GM23338 (cell line): ENCODE data around the gene CCDC200. TPM values are rescaled to one million over a fixed set of nuclear protein-coding genes. Genes with fewer than 3 reads are reported as not detected.
A peak's percentile ranks its signal among the peaks of the same experiment; 100 is the strongest.

Experiments used
- ATAC-seq: fragments of 200-7000 bp; cut with Tn5 transposase; 3 replicates; pipeline ENCODE4 v1.9.1; 2020
- DNase-seq: peaks from one replicate; pipeline ENCODE4 v3.0.0-alpha.2; 2015; ENCODE audit warnings: low spot score
- H2AFZ ChIP-seq: fragments of 200-600 bp; sonication (generic); 2 replicates; pipeline ENCODE4 v1.8.0; 2016; ENCODE audit warnings: antibody characterized with exemption, mild to moderate bottlenecking, moderate library complexity
- H3F3A ChIP-seq: fragments of 200-600 bp; sonication (generic); replicated peaks from 2 replicates; pipeline ENCODE4 v1.8.0; 2017; ENCODE audit warnings: antibody characterized with exemption, mixed run types, low read depth
- H3K27ac ChIP-seq: fragments of 200-600 bp; sonication (generic); 2 replicates; pipeline ENCODE4 v1.6.1; 2016; ENCODE audit warnings: low read depth
- H3K27me3 ChIP-seq: fragments of 200-600 bp; sonication (generic); 2 replicates; pipeline ENCODE4 v1.8.0; 2016; ENCODE audit warnings: mild to moderate bottlenecking, mixed run types, moderate library complexity; ENCODE audit not compliant: insufficient read depth
- H3K36me3 ChIP-seq: fragments of 200-600 bp; sonication (generic); 2 replicates; pipeline ENCODE4 v1.8.0; 2016; ENCODE audit warnings: mild to moderate bottlenecking; ENCODE audit not compliant: insufficient read depth
- H3K4me1 ChIP-seq: fragments of 200-600 bp; sonication (generic); 2 replicates; pipeline ENCODE4 v1.8.0; 2016; ENCODE audit warnings: mild to moderate bottlenecking, moderate library complexity; ENCODE audit not compliant: insufficient read depth
- H3K4me2 ChIP-seq: fragments of 200-600 bp; sonication (generic); 2 replicates; pipeline ENCODE4 v1.7.1; 2017; ENCODE audit warnings: mixed run types
- H3K4me3 ChIP-seq: fragments of 200-600 bp; sonication (generic); 2 replicates; pipeline ENCODE4 v1.6.1; 2016; ENCODE audit warnings: mixed run types
- H3K79me2 ChIP-seq: fragments of 200-600 bp; sonication (generic); replicated peaks from 2 replicates; pipeline ENCODE4 v1.8.0; 2017; ENCODE audit warnings: mild to moderate bottlenecking; ENCODE audit not compliant: insufficient read depth
- H3K9me2 ChIP-seq: fragments of 200-600 bp; sonication (generic); 2 replicates; pipeline ENCODE4 v1.8.0; 2017; ENCODE audit not compliant: insufficient read depth
- H4K20me1 ChIP-seq: fragments of 200-600 bp; sonication (generic); replicated peaks from 2 replicates; pipeline ENCODE4 v1.8.0; 2017; ENCODE audit warnings: mild to moderate bottlenecking; ENCODE audit not compliant: insufficient read depth
- H3K27ac Mint-ChIP-seq: 2 replicates; pipeline ENCODE4 v1.8.0; 2020; ENCODE audit warnings: inconsistent platforms, mild to moderate bottlenecking, moderate library complexity, mixed read lengths
- H3K27me3 Mint-ChIP-seq: 3 replicates; pipeline ENCODE4 v1.8.0; 2022; ENCODE audit warnings: low read depth, mild to moderate bottlenecking, moderate library complexity, mixed read lengths, inconsistent platforms; ENCODE audit not compliant: insufficient read depth, poor library complexity
- H3K36me3 Mint-ChIP-seq: 3 replicates; pipeline ENCODE4 v1.8.0; 2021; ENCODE audit warnings: low read depth, mild to moderate bottlenecking, inconsistent platforms, moderate library complexity, mixed read lengths
- H3K4me1 Mint-ChIP-seq: 3 replicates; pipeline ENCODE4 v1.8.0; 2020; ENCODE audit warnings: mild to moderate bottlenecking, inconsistent platforms, mixed read lengths
- H3K4me3 Mint-ChIP-seq: 3 replicates; pipeline ENCODE4 v1.8.0; 2021; ENCODE audit warnings: moderate library complexity, mild to moderate bottlenecking, inconsistent platforms, mixed read lengths
- H3K9me3 Mint-ChIP-seq: 3 replicates; pipeline ENCODE4 v1.8.0; 2020; ENCODE audit warnings: moderate library complexity, mild to moderate bottlenecking, inconsistent platforms, mixed read lengths
- EZH2 ChIP-seq: fragments of 200-600 bp; sonication (generic); IDR thresholded peaks from one replicate; pipeline ENCODE4 v1.8.0; 2017; ENCODE audit warnings: antibody characterized with exemption, mild to moderate bottlenecking, low read depth; ENCODE audit not compliant: unreplicated experiment
- EZH2phosphoT487 ChIP-seq: fragments of 200-600 bp; sonication (generic); IDR thresholded peaks from one replicate; pipeline ENCODE4 v1.8.1; 2018; ENCODE audit warnings: antibody characterized with exemption; ENCODE audit not compliant: unreplicated experiment
- JUNB ChIP-seq: IDR thresholded peaks from one replicate; pipeline ENCODE4 v1.6.1; 2016; ENCODE audit warnings: antibody characterized with exemption; ENCODE audit not compliant: unreplicated experiment
- NANOG ChIP-seq: IDR thresholded peaks from 2 replicates; pipeline ENCODE4 v1.6.1; 2016; ENCODE audit warnings: antibody characterized with exemption, borderline replicate concordance
- STAT1 ChIP-seq: IDR thresholded peaks from one replicate; pipeline ENCODE4 v1.6.1; 2016; ENCODE audit warnings: antibody characterized with exemption; ENCODE audit not compliant: unreplicated experiment
- ZNF114 ChIP-seq: fragments of 250-450 bp; sonication (Bioruptor Pico); IDR thresholded peaks from 2 replicates; pipeline ENCODE4 v1.5.0; 2020; ENCODE audit warnings: mild to moderate bottlenecking, moderate library complexity
- ZNF331 ChIP-seq: fragments of 250-450 bp; sonication (Bioruptor Pico); IDR thresholded peaks from 2 replicates; pipeline ENCODE4 v1.5.0; 2020; ENCODE audit warnings: low read depth, mild to moderate bottlenecking, moderate library complexity
- polyA plus RNA-seq: library from polyadenylated mRNA; unstranded; fragments of >200 nt; fragmentation: Nextera tagmentation; extraction: Ambion mirVana; gene quantifications from 2 replicates; pipeline ENCODE4 v1.2.1, GENCODE V29; 2016
- total RNA-seq: library from RNA; depleted of rRNA; stranded (reverse); fragments of >200 nt; shearing (Covaris generic); gene quantifications from 2 replicates; pipeline ENCODE4 v1.2.3, GENCODE V29; 2014
- TF ChIP-seq, protein P1 (sequence below), 2 experiments: fragments of 200-600 bp in 1 of 2; sonication (generic) in 1 of 2; conservative IDR thresholded peaks; 2 replicates each; pipeline versions ENCODE4 v1.5.1 to v1.6.1; 2016 to 2017; ENCODE audit warnings: antibody characterized with exemption in 2 of 2, low read depth in 2 of 2, mild to moderate bottlenecking in 2 of 2, moderate library complexity in 1 of 2
- TF ChIP-seq, protein P2 (sequence below): fragments of 250-450 bp; sonication (Bioruptor Pico); IDR thresholded peaks from 2 replicates; pipeline ENCODE4 v1.5.0; 2020; ENCODE audit warnings: mild to moderate bottlenecking, moderate library complexity

The CCDC200 gene
- total and polyA plus RNA-seq, 2 experiments from 2014 or later = not detected

GRCh38 chr17:43217614-43218087, 10.8 kb downstream of the CCDC200 start:
- H3K36me3 Mint-ChIP-seq = peaks cover 3% of the 10 kb centered on the region; the same call in 1 of the 3 replicates
- Histone ChIP-seq H3K4me2 (no peak overlapping the region), H3K27me3 (no peaks in the 10 kb centered on the region), H3K27ac (no peak overlapping the region), H3K36me3 (no peaks in the 10 kb centered on the region), H2AFZ (no peak overlapping the region), H4K20me1 (no peaks in the 10 kb centered on the region), H3F3A (no peaks in the 10 kb centered on the region), H3K9me2 (no peaks in the 10 kb centered on the region), H3K4me1 (peaks cover 7% of the 10 kb centered on the region), H3K79me2 (no peaks in the 10 kb centered on the region), H3K4me3 (no peak overlapping the region)
- no peak for DNase-seq
- TF ChIP-seq EZH2 (no peak), NANOG (no peak), JUNB (no peak), ZNF331 (CRISPR knock-in tag) (no peak)
- TF ChIP-seq, protein P1, sequence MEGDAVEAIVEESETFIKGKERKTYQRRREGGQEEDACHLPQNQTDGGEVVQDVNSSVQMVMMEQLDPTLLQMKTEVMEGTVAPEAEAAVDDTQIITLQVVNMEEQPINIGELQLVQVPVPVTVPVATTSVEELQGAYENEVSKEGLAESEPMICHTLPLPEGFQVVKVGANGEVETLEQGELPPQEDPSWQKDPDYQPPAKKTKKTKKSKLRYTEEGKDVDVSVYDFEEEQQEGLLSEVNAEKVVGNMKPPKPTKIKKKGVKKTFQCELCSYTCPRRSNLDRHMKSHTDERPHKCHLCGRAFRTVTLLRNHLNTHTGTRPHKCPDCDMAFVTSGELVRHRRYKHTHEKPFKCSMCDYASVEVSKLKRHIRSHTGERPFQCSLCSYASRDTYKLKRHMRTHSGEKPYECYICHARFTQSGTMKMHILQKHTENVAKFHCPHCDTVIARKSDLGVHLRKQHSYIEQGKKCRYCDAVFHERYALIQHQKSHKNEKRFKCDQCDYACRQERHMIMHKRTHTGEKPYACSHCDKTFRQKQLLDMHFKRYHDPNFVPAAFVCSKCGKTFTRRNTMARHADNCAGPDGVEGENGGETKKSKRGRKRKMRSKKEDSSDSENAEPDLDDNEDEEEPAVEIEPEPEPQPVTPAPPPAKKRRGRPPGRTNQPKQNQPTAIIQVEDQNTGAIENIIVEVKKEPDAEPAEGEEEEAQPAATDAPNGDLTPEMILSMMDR (conservative IDR thresholded peaks at IDR 0.05; ENCODE audit: low read depth in 2 of 2) = no peak
- H3K4me3 Mint-ChIP-seq = no peak overlapping the region
- peaks cover 3% of the 10 kb centered on the region for H3K4me1 Mint-ChIP-seq
- peaks cover 5% of the 10 kb centered on the region for H3K27me3 Mint-ChIP-seq
- no peak for ATAC-seq
- no peaks in the 10 kb centered on the region for H3K9me3 Mint-ChIP-seq
- H3K27ac Mint-ChIP-seq = no peak overlapping the region

- no peaks in the 10 kb centered on the region for H3K27me3 ChIP-seq
- peaks cover 5% of the 10 kb centered on the region for H3K27me3 Mint-ChIP-seq
- DNase-seq (peak; percentile 22), ATAC-seq (no peak)
- no peak overlapping the region for H2AFZ ChIP-seq
- H3K9me3 Mint-ChIP-seq = no peaks in the 10 kb centered on the region; the same call in 2 of the 3 replicates
- no peak overlapping the region for H3K27ac ChIP-seq
- H4K20me1 ChIP-seq = no peaks in the 10 kb centered on the region
- no peak overlapping the region for H3K27ac Mint-ChIP-seq
- peaks cover 10% of the 10 kb centered on the region for H3K4me1 Mint-ChIP-seq
- no peak overlapping the region for H3K4me3 Mint-ChIP-seq
- TF ChIP-seq, protein P2, sequence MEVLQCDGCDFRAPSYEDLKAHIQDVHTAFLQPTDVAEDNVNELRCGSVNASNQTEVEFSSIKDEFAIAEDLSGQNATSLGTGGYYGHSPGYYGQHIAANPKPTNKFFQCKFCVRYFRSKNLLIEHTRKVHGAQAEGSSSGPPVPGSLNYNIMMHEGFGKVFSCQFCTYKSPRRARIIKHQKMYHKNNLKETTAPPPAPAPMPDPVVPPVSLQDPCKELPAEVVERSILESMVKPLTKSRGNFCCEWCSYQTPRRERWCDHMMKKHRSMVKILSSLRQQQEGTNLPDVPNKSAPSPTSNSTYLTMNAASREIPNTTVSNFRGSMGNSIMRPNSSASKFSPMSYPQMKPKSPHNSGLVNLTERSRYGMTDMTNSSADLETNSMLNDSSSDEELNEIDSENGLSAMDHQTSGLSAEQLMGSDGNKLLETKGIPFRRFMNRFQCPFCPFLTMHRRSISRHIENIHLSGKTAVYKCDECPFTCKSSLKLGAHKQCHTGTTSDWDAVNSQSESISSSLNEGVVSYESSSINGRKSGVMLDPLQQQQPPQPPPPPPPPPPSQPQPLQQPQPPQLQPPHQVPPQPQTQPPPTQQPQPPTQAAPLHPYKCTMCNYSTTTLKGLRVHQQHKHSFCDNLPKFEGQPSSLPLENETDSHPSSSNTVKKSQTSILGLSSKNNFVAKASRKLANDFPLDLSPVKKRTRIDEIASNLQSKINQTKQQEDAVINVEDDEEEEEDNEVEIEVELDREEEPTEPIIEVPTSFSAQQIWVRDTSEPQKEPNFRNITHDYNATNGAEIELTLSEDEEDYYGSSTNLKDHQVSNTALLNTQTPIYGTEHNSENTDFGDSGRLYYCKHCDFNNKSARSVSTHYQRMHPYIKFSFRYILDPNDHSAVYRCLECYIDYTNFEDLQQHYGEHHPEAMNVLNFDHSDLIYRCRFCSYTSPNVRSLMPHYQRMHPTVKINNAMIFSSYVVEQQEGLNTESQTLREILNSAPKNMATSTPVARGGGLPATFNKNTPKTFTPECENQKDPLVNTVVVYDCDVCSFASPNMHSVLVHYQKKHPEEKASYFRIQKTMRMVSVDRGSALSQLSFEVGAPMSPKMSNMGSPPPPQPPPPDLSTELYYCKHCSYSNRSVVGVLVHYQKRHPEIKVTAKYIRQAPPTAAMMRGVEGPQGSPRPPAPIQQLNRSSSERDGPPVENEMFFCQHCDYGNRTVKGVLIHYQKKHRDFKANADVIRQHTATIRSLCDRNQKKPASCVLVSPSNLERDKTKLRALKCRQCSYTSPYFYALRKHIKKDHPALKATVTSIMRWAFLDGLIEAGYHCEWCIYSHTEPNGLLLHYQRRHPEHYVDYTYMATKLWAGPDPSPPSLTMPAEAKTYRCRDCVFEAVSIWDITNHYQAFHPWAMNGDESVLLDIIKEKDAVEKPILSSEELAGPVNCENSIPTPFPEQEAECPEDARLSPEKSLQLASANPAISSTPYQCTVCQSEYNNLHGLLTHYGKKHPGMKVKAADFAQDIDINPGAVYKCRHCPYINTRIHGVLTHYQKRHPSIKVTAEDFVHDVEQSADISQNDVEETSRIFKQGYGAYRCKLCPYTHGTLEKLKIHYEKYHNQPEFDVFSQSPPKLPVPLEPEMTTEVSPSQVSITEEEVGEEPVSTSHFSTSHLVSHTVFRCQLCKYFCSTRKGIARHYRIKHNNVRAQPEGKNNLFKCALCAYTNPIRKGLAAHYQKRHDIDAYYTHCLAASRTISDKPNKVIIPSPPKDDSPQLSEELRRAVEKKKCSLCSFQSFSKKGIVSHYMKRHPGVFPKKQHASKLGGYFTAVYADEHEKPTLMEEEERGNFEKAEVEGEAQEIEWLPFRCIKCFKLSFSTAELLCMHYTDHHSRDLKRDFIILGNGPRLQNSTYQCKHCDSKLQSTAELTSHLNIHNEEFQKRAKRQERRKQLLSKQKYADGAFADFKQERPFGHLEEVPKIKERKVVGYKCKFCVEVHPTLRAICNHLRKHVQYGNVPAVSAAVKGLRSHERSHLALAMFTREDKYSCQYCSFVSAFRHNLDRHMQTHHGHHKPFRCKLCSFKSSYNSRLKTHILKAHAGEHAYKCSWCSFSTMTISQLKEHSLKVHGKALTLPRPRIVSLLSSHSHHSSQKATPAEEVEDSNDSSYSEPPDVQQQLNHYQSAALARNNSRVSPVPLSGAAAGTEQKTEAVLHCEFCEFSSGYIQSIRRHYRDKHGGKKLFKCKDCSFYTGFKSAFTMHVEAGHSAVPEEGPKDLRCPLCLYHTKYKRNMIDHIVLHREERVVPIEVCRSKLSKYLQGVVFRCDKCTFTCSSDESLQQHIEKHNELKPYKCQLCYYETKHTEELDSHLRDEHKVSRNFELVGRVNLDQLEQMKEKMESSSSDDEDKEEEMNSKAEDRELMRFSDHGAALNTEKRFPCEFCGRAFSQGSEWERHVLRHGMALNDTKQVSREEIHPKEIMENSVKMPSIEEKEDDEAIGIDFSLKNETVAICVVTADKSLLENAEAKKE = no peak
- TF ChIP-seq NANOG (no peak), ZNF114 (CRISPR knock-in tag) (no peak), JUNB (no peak), EZH2phosphoT487 (no peak), STAT1 (no peak)
- TF ChIP-seq, protein P1 (conservative IDR thresholded peaks at IDR 0.05; ENCODE audit: low read depth in 2 of 2) = peak in 1 of 2 experiments; percentile 21; a peak in 1 of 4 replicates
- peaks cover 12% of the 10 kb centered on the region for H3K4me1 ChIP-seq
- H3F3A ChIP-seq = no peaks in the 10 kb centered on the region
- H3K36me3 Mint-ChIP-seq = peaks cover 3% of the 10 kb centered on the region; the same call in 1 of the 3 replicates
- H3K79me2 ChIP-seq = no peaks in the 10 kb centered on the region
- no peak overlapping the region for H3K4me3 ChIP-seq
- no peaks in the 10 kb centered on the region for H3K36me3 ChIP-seq
- no peak overlapping the region for H3K4me2 ChIP-seq
- no peaks in the 10 kb centered on the region for H3K9me2 ChIP-seq
Observed at GRCh38 chr17:43216762-43217613, 11.4 kb downstream of the CCDC200 start.
